Measurements from ENCODE around the gene SLC9C1.

SLC9C1 gene

DNA sequence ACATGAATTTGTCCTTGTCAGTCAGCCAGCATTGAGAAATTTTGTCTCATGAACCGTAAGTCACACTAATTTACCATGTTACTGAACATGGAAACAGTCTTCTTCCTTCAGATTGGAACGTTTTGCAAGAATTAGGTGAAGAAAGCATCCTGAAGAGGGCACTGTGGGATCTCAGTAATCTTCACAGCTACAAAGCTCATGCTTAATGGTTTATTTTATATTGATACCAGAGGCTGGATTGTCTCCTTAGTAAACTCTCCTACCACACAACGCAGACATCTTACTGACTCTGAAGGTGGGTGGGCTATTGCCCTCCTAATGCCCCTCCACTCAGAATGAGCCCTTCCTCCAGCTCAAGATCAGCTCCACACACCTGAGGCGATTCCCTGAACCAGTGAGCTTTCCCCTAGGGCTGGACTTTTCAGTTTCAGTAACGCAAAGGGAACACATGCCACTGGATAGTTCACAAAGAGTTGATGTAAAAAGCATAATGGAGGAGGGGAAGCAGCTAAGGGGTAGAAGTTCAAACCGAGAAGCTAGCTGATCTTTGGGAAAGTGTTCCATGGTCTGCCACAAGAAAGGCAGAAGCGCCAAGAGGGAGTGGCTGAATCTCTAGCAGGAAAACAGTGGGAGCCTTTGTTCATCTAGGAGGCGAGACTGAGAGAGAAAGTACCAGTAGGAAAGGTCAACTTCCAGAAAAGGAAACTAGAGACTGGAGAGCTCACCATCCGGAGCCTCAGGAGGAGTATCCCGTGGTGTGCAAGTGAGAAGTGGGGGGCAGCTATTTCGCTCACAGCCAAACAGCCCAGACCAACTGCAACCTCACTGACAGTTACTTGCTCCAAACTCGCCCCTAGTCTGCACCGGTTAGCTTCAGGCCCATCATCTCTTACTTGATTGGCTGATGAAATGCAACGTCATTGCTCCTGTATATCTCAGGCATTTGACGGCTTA is at the start of gene SLC9C1:
SLC9C1 (minus strand) TSS at position 849 of the 954 bp plus-strand sequence. CDS start 7,425 bp downstream, outside the sequence.
- POLR2A ChIA-PET, result no interaction called here
- TF ChIP-seq, protein P1, sequence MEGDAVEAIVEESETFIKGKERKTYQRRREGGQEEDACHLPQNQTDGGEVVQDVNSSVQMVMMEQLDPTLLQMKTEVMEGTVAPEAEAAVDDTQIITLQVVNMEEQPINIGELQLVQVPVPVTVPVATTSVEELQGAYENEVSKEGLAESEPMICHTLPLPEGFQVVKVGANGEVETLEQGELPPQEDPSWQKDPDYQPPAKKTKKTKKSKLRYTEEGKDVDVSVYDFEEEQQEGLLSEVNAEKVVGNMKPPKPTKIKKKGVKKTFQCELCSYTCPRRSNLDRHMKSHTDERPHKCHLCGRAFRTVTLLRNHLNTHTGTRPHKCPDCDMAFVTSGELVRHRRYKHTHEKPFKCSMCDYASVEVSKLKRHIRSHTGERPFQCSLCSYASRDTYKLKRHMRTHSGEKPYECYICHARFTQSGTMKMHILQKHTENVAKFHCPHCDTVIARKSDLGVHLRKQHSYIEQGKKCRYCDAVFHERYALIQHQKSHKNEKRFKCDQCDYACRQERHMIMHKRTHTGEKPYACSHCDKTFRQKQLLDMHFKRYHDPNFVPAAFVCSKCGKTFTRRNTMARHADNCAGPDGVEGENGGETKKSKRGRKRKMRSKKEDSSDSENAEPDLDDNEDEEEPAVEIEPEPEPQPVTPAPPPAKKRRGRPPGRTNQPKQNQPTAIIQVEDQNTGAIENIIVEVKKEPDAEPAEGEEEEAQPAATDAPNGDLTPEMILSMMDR (IDR thresholded peaks at IDR 0.05; ENCODE audit: control extremely low read depth, extremely low read depth, low read depth, missing control alignments), result peak; percentile 54
- CTCF ChIA-PET, result interaction anchor here (0.6 to 4.8 kb wide), 53 partner anchors 8 to 832 kb away, joined by 3 to 51 read pairs (median 4); partner anchors contain the start of genes ATG3, CD200, GCSAM and SLC35A5
- DNase-seq (ENCODE audit: extremely low spot score), result peak; percentile 53

DNA sequence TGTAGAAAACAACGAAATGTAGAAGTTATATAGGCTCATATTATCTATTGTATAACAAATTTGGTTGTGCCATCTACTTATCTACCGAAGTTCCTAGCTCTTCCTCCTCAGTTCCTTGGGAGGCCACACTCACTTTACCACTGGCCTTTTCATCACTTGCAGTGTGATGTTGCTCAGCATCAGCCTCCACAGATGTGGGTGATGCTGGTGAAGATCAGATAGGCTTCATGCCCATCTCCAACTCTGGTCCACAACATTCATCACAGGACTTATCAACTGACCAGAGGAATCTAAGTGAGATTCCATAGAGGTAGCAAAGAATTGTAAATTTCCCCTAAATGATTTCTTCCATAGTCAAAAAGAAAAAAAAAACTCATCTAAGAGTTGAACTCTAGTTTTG is 47.4 kb upstream of the SLC9C1 start:
- ChIA-PET CTCF (no interaction called here), POLR2A (no interaction called here)
- TF ChIP-seq, protein P1 (IDR thresholded peaks at IDR 0.05; ENCODE audit: control extremely low read depth, extremely low read depth, low read depth, missing control alignments), result no peak
- DNase-seq (ENCODE audit: extremely low spot score), result no peak

DNA sequence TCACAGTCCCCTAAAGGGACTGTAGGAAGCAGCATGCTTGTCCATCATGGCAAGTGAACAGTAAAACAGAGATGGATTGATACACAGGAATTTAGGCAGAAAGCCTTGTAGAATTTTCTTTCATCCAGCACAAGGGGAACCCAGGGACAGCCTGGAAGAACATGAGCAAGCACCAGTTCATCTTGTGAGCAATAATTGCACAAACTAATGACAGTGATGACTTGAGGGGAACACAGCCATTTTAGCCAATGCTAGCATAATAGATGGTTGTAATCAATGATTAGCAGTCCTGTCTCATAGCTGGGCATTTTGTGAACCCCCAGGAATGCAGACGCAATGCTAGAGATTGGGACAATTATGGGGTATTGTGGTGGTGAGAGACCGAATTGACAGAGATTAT is 45.6 kb upstream of the SLC9C1 start:
- TF ChIP-seq, protein P1 (IDR thresholded peaks at IDR 0.05; ENCODE audit: control extremely low read depth, extremely low read depth, low read depth, missing control alignments), result no peak
- POLR2A ChIA-PET, result no interaction called here
- CTCF ChIA-PET, result interaction anchor here (1.6 kb wide), 1 partner anchor 161 kb away, joined by 3 read pairs; no protein-coding TSS in a partner anchor
- DNase-seq (ENCODE audit: extremely low spot score), result no peak

DNA sequence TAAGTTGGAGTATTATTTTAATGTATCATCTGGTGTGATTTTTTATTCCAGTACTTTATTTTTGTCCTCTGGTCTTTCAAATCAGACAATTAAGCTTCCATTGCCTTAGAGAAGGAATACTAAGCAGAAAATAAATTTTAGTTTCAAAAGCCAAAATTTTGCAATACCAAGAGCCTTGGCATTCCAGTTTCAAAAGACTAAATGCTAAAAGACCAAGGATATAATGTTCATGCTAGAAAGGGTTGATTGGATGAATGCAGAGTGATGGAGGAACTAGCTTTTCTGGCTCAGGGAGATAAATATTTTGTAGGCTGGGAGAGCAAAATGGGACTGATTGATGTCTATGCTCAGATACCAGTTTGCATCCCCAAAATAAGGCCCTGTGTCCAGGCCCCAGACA is 45.1 kb upstream of the SLC9C1 start:
- TF ChIP-seq, protein P1 (IDR thresholded peaks at IDR 0.05; ENCODE audit: control extremely low read depth, extremely low read depth, low read depth, missing control alignments), result no peak
- DNase-seq (ENCODE audit: extremely low spot score), result no peak
- CTCF ChIA-PET, result interaction anchor here (0.9 to 2.0 kb wide), 9 partner anchors 7 to 228 kb away, joined by 3 to 11 read pairs (median 3); partner anchors contain the start of gene SLC9C1
- POLR2A ChIA-PET, result no interaction called here

DNA sequence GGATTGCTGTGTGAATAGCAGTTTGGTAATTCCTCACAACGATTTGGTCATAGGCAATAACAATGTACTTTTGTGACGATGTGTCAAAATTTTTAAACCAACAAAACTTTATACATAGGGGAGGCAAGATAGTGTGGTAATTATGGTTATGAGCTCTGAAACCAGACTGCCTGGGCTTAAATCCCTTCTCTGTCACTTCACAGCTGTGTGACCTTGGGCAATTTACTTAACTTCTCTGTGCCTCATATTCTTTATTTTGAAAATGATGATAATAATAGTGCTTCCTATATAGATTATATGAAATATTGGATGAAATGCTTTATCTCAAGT is 44.7 kb upstream of the SLC9C1 start:
- ChIA-PET CTCF (interaction anchor here (0.9 to 2.0 kb wide), 11 partner anchors 8 to 227 kb away, joined by 3 to 11 read pairs (median 3); partner anchors contain the start of gene SLC9C1), POLR2A (interaction anchor here (0.6 kb wide), 1 partner anchor 23 kb away, joined by 3 read pairs; no protein-coding TSS in a partner anchor)
- DNase-seq (ENCODE audit: extremely low spot score), result no peak
- TF ChIP-seq, protein P1 (IDR thresholded peaks at IDR 0.05; ENCODE audit: control extremely low read depth, extremely low read depth, low read depth, missing control alignments), result no peak

DNA sequence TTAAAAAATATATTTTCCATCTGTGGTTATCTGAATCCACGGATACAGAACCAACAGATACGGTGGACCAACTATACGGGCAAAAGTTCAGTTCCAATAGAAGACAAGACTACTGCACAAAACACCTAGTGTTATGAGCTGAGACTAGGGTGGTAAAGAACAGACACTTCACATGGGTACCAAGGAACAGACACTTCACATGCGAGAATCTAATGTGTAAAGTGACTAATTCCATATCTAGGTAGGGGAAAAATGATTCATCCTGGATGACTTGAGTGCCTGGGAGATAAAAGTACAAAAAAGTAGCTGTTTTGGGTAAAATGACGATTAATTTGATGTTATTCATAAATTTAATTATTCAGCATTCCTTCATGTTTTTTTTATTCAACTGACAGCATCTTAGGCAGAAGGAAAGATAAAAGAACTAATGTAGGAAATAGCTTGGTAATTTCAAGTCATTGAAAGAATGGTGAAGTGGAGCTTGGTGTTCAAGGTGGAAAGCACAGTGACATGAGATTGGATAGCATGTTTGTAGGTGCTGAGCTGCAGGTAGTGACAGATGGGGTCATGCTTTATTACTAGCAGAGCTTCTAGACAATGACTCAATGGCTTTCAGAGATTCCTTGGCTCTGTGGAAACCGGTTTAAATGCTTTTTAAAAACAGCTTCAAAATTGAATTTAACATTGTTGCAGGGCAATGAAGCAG is 44.2 kb upstream of the SLC9C1 start:
- DNase-seq (ENCODE audit: extremely low spot score), result no peak
- ChIA-PET POLR2A (interaction anchor here (0.6 kb wide), 1 partner anchor 23 kb away, joined by 3 read pairs; no protein-coding TSS in a partner anchor), CTCF (interaction anchor here (0.9 to 2.0 kb wide), 10 partner anchors 8 to 227 kb away, joined by 3 to 11 read pairs (median 4); partner anchors contain the start of gene SLC9C1)
- TF ChIP-seq, protein P1 (IDR thresholded peaks at IDR 0.05; ENCODE audit: control extremely low read depth, extremely low read depth, low read depth, missing control alignments), result no peak
